ENCODE data around the gene OXER1. TPM values are rescaled to one million over a fixed set of nuclear protein-coding genes. Genes with fewer than 3 reads are reported as not detected.

The OXER1 gene
- total and polyA plus RNA-seq, 8 donors, result 2.0 to 12.5 (median 4.1) TPM

DNA sequence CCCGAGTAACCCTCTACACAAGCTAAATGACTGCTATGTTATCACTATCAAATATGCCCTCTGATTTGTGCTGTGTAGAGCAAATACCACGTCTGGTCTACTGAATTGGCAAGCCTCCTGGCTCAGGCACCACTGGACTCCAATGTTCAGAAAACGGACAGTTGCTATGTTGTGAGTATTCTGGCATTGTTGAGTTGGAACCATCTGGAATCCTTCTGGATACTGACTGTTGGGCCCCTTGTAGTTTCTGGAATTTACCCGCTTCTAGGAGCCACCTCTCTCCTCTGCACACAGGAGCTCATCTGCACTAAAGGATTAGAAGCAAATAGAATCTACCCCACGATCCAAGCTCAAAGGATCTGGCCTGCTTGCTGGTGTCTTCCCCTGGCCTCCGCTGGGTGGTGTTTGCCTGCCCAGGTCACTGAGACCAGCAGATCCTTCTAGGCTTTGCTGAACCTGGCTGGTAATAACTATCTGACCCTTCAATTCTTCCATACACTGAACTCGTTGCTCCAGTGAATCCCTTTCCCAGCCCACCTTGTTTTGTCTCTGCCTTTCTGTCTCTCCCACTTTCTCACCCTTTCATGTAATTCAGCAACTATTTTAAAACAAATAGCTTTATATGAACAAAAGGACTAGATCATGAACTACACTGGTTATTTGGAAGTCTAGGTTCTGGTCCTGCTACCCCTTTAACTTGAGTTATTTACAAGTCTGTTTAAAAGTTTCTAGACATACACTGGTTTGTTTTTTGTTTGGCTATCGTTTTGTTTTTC, 30.5 kb upstream of the OXER1 start:
- Histone ChIP-seq H3K27ac (peak overlapping the region; percentile 12 to 96 (median 92)), H3K27me3 (no peaks in the 10 kb centered on the region), H3K9me3 (no peaks in the 10 kb centered on the region), H3K36me3 (no peaks in the 10 kb centered on the region), H3K4me3 (peak overlapping the region in 3 of 4 donors; percentile 72 to 88 (median 74)), H3K4me1 (peaks cover 2 to 15% (median 8%) of the 10 kb centered on the region in 3 donors)
- ATAC-seq, result peak; percentile 50 to 73 (median 66)
- FAIRE-seq, result no peak
- intact Hi-C loops (cut with DNase I), result no loop called here
- WGBS, 2 donors, result 30 to 34% methylated on average over 8 of the region's 8 CpGs
- peak in 5 of 6 donors; percentile 62 to 73 (median 68) for DNase-seq
- TF ChIP-seq, protein P1, sequence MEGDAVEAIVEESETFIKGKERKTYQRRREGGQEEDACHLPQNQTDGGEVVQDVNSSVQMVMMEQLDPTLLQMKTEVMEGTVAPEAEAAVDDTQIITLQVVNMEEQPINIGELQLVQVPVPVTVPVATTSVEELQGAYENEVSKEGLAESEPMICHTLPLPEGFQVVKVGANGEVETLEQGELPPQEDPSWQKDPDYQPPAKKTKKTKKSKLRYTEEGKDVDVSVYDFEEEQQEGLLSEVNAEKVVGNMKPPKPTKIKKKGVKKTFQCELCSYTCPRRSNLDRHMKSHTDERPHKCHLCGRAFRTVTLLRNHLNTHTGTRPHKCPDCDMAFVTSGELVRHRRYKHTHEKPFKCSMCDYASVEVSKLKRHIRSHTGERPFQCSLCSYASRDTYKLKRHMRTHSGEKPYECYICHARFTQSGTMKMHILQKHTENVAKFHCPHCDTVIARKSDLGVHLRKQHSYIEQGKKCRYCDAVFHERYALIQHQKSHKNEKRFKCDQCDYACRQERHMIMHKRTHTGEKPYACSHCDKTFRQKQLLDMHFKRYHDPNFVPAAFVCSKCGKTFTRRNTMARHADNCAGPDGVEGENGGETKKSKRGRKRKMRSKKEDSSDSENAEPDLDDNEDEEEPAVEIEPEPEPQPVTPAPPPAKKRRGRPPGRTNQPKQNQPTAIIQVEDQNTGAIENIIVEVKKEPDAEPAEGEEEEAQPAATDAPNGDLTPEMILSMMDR (IDR thresholded peaks at IDR 0.05), result peak; percentile 18 to 43 (median 24)

DNA sequence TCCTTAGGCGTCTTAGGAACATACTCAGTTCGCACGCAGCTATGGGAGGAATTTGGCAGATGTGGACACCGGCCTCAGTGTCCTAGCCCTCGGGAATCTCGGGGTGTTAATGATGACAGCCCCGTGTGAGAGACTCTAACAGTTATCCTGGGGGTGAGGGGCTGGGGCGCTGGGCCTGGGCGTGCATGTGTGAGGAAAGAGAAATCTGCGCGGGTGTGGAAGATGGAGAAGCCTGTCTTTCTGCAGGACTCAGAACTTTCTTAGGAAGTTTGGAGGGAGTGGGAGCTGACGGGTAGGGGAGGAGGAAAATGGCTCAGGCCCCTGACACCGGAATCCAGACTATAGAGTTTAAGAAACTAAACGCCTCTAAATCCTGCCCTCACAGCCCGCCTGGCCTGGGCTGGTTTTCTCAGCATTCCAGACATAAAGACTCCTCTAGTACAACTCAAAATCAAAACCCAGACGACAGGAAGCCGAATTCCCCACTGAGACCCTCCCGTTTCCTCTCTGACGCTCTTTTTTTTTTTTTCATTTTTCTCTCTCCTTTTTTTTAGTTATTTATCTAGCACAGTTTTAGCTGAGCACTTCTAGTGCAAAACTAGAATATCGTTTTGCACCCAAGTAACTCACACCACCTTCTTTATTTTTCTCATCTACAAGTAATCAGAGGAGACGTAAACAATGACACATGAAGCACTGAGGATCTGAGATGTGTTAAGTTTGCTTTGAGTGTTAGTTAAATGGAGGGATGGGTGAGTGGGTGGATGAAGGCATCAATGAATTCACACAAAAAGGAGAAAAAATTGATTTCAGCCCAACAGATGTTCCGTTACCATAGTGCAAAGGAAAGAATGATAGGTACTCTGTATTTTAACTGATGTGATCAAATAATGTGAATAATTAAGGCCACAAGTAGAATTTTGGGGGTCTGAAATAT, 29.7 kb upstream of the OXER1 start:
- TF ChIP-seq, protein P1 (IDR thresholded peaks at IDR 0.05), result no peak
- H3K4me3 ChIP-seq, result peak overlapping the region; percentile 56 to 88 (median 73)
- peak in 1 of 6 donors; percentile 47 for DNase-seq
- FAIRE-seq, result no peak
- 22 to 26% methylated on average over 22 of the region's 22 CpGs for WGBS, 2 donors
- ATAC-seq, result peak; percentile 10 to 20 (median 15)
- H3K27me3 ChIP-seq, result no peaks in the 10 kb centered on the region
- peak overlapping the region; percentile 88 to 96 (median 92) for H3K27ac ChIP-seq
- H3K9me3 ChIP-seq, result no peaks in the 10 kb centered on the region
- intact Hi-C loops (cut with DNase I), result no loop called here
- H3K4me1 ChIP-seq, result peaks cover 2 to 15% (median 8%) of the 10 kb centered on the region in 3 donors
- no peaks in the 10 kb centered on the region for H3K36me3 ChIP-seq

DNA sequence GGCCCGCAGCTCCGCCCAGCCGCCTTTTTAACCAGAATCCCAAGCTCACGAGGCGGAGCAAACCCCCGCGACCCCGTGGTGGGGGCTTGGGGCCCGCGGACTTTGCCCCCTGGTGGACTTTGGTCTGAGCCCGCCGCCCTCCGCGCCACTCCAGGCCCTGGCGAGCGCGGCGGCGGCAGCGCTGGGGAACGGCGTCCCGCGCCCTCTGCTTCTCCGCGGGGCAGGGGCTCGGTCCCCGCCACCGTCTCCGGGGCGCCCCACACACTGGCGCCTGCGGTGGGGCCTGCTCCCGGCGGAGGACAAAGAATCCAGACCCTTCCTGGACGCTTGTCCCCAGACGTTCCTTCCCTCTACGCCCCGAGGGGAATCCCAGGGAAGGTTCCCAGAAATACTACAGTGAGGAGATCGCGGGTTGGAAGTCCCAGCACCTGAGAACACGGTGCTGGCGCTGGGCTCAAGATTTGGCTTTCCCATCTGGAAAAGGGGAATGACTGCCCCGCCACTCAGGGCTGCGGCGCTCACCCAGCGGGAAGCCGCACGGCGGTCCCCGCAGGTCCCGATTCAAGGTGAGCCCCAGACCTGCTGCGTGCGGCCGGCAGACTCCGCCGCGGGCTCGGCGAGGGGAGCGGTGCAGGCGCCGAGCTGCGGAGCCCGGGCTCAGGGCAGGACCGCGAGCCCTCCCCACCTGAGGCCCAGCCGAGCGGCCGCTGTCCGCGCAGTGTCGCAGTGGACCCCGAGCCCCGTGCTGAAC, 28.8 kb upstream of the OXER1 start, which contains the start of gene HAAO:
HAAO (minus strand) TSS at position 1 of the 751 bp plus-strand sequence. CDS start 47 bp downstream, outside the sequence.
- 0 to 1% methylated on average over 64 to 75 of the region's 75 CpGs for WGBS, 2 donors
- DNase-seq (peak; percentile 80 to 92 (median 88)), FAIRE-seq (no peak), ATAC-seq (peak; percentile 80 to 84 (median 82))
- Histone ChIP-seq H3K4me1 (peaks cover 2 to 15% (median 8%) of the 10 kb centered on the region in 3 donors), H3K27me3 (no peaks in the 10 kb centered on the region), H3K9me3 (no peaks in the 10 kb centered on the region), H3K36me3 (no peaks in the 10 kb centered on the region), H3K4me3 (peak within 1 kb of the TSS; percentile 56 to 88 (median 73)), H3K27ac (peak within 1 kb of the TSS; percentile 88 to 96 (median 92))
- intact Hi-C loops (cut with DNase I), result no loop called here
- TF ChIP-seq, protein P1 (IDR thresholded peaks at IDR 0.05), result no peak

DNA sequence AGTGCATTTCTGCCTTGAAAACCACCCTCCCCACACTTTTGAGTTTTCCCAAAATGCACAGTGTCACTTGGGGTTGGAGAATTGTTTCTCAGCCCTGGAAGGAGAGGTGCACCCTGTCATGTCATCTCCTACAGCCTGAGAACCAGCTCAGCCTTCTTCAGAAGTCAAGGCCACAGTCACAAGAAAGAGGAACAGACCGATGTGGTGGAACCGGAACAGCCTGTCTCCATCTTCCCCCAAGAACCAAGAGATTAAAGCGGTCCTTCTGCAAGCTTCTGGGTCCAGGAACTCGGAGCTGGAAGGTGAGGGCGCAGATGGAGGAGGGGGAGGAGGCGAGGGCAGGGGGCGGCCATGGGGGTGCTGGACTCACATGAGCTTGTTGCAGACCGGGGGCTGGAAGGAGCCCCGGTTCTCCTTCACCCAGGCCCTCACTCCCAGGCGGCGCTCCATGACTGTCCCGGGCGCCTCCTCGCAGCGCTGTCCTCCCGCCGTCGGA, 28.2 kb upstream of the OXER1 start:
- TF ChIP-seq, protein P1 (IDR thresholded peaks at IDR 0.05), result no peak
- peak overlapping the region; percentile 56 to 88 (median 73) for H3K4me3 ChIP-seq
- no peaks in the 10 kb centered on the region for H3K27me3 ChIP-seq
- H3K4me1 ChIP-seq, result peaks cover 2 to 15% (median 8%) of the 10 kb centered on the region in 3 donors
- intact Hi-C loops (cut with DNase I), result no loop called here
- FAIRE-seq (no peak), ATAC-seq (peak; percentile 0 to 6 (median 4)), DNase-seq (no peak)
- no peaks in the 10 kb centered on the region for H3K9me3 ChIP-seq
- no peaks in the 10 kb centered on the region for H3K36me3 ChIP-seq
- 4 to 5% methylated on average over 16 to 18 of the region's 18 CpGs for WGBS, 2 donors
- H3K27ac ChIP-seq, result peak overlapping the region; percentile 88 to 96 (median 92)
